Endodermal cell (in vitro differentiated cells): ENCODE data around the gene TMPRSS13. TPM values are rescaled to one million over a fixed set of nuclear protein-coding genes. Genes with fewer than 3 reads are reported as not detected.

Source experiments
- DNase-seq: peaks from one replicate; pipeline ENCODE4 v3.0.0-alpha.2; 2017
- H3K27ac ChIP-seq: 2 replicates; pipeline ENCODE4 v1.5.1; 2013; ENCODE audit warnings: mild to moderate bottlenecking, low read depth, low read length, moderate library complexity
- H3K27me3 ChIP-seq: 2 replicates; pipeline ENCODE4 v1.6.1; 2013; ENCODE audit warnings: mild to moderate bottlenecking, low read length, moderate library complexity; ENCODE audit not compliant: insufficient read depth, control insufficient read depth, poor library complexity, severe bottlenecking
- H3K36me3 ChIP-seq: 2 replicates; pipeline ENCODE4 v1.7.0; 2013; ENCODE audit warnings: mild to moderate bottlenecking, low read length, moderate library complexity; ENCODE audit not compliant: control insufficient read depth, insufficient read depth
- H3K4me1 ChIP-seq: one replicate; pipeline ENCODE4 v1.7.0; 2013; ENCODE audit warnings: low read length; ENCODE audit not compliant: control insufficient read depth, insufficient read depth
- H3K4me3 ChIP-seq: 2 replicates; pipeline ENCODE4 v1.5.1; 2013; ENCODE audit warnings: mild to moderate bottlenecking, low read length, moderate library complexity
- H3K9ac ChIP-seq: 2 replicates; pipeline ENCODE4 v1.6.1; 2013; ENCODE audit warnings: mild to moderate bottlenecking, low read length, moderate library complexity; ENCODE audit not compliant: poor library complexity, severe bottlenecking; ENCODE audit errors: extremely low read depth
- H3K9me3 ChIP-seq: 2 replicates; pipeline ENCODE4 v1.6.1; 2013; ENCODE audit warnings: mild to moderate bottlenecking, low read length, moderate library complexity; ENCODE audit not compliant: control insufficient read depth
- H3K27ac Mint-ChIP-seq: 2 replicates; pipeline ENCODE4 v1.8.0; 2020; ENCODE audit warnings: mixed read lengths
- H3K27me3 Mint-ChIP-seq: 2 replicates; pipeline ENCODE4 v1.8.0; 2021; ENCODE audit warnings: mild to moderate bottlenecking, mixed read lengths; ENCODE audit not compliant: insufficient read depth
- H3K36me3 Mint-ChIP-seq: 2 replicates; pipeline ENCODE4 v1.8.0; 2020; ENCODE audit warnings: low read depth, mixed read lengths
- H3K4me1 Mint-ChIP-seq: 2 replicates; pipeline ENCODE4 v1.8.0; 2020; ENCODE audit warnings: mixed read lengths
- H3K4me3 Mint-ChIP-seq: 2 replicates; pipeline ENCODE4 v1.8.0; 2020; ENCODE audit warnings: mild to moderate bottlenecking, moderate library complexity, mixed read lengths
- H3K9me3 Mint-ChIP-seq: 2 replicates; pipeline ENCODE4 v1.8.0; 2020; ENCODE audit warnings: mild to moderate bottlenecking, mixed read lengths
- WGBS, 2 experiments: methylation state at CpG; one replicate each; pipeline versions ENCODE4 v1.1.5 to v1.1.7; 2013; ENCODE audit warnings: missing lambda C conversion rate in 2 of 2, mixed read lengths in 1 of 2; ENCODE audit not compliant: insufficient coverage in 1 of 2, insufficient read length in 1 of 2; 5-methylcytosine and 5-hydroxymethylcytosine counted together
- total RNA-seq, 2 donors: library from RNA; stranded (reverse); fragmentation: NEBNext Ultra II Directional in 1 of 2; extraction: Animal tissue kit (Norgen Biotek cat#: 25700) in 1 of 2; gene quantifications; 2 replicates in 1 of 2; 3 replicates in 1 of 2; pipeline ENCODE4 v1.2.1, GENCODE V29; 2021
- TF ChIP-seq, protein P1 (sequence below): fragments of 200-600 bp; sonication (generic); conservative IDR thresholded peaks from 2 replicates; pipeline ENCODE4 v1.5.0; 2021; ENCODE audit warnings: antibody characterized with exemption, mild to moderate bottlenecking

Gene TMPRSS13
- total RNA-seq, 2 donors from 2014 or later: 2.5 to 6.4 TPM

DNA sequence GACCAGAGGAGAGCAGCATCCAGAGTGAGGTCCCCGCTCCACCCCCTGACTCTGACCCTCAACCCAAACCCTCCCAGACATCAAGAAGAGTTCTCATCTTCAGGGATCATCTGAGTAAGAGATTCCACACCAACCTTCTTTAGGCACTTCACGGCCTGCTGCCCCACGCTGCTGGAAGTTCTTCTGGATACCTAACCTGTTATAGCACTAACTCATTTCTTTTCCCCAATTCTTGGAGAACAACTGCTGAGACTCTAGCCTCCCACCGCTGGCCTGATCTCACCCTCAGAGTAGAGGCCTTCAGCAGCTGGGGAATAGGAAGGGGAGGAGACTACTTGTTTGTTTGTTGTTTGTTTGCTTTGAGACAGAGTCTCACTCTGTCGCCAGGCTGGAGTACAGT is 7.3 kb downstream of the TMPRSS13 start:
- H3K9ac ChIP-seq: no peak overlapping the region
- no peak overlapping the region for H3K4me3 Mint-ChIP-seq
- TF ChIP-seq, protein P1, sequence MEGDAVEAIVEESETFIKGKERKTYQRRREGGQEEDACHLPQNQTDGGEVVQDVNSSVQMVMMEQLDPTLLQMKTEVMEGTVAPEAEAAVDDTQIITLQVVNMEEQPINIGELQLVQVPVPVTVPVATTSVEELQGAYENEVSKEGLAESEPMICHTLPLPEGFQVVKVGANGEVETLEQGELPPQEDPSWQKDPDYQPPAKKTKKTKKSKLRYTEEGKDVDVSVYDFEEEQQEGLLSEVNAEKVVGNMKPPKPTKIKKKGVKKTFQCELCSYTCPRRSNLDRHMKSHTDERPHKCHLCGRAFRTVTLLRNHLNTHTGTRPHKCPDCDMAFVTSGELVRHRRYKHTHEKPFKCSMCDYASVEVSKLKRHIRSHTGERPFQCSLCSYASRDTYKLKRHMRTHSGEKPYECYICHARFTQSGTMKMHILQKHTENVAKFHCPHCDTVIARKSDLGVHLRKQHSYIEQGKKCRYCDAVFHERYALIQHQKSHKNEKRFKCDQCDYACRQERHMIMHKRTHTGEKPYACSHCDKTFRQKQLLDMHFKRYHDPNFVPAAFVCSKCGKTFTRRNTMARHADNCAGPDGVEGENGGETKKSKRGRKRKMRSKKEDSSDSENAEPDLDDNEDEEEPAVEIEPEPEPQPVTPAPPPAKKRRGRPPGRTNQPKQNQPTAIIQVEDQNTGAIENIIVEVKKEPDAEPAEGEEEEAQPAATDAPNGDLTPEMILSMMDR: no peak

DNA sequence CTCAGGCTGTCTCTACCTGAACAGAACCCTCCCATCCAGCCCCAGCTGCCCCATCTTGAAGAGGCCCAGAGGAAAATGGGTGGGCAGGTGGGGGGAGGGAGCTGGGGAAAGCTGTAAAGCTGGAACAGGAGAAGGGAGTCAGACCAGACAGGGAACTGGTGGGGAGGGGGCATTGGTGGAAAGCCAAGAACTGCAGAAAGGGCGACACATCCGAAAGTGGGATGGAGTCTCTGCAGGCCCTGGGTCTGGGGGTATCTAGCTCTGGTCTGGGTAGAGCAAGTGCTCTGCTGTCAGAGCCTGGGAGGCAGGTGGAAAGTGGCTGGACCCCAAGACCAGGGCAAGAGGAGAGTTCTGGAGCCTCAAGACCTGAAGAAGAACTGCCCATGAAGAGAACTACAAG is 7.7 kb downstream of the TMPRSS13 start:
- 89 to 100% methylated on average over 2 of the region's 2 CpGs for WGBS, 2 experiments
- no peaks in the 10 kb centered on the region for H3K36me3 Mint-ChIP-seq
- no peak for DNase-seq
- no peak overlapping the region for H3K4me3 Mint-ChIP-seq
- Histone ChIP-seq H3K36me3 (no peaks in the 10 kb centered on the region), H3K9me3 (no peaks in the 10 kb centered on the region), H3K4me3 (no peak overlapping the region), H3K27ac (no peak overlapping the region), H3K4me1 (no peaks in the 10 kb centered on the region), H3K27me3 (peaks cover 4% of the 10 kb centered on the region), H3K9ac (no peak overlapping the region)
- peaks cover 2% of the 10 kb centered on the region for H3K27me3 Mint-ChIP-seq
- TF ChIP-seq, protein P1: no peak
- no peak overlapping the region for H3K27ac Mint-ChIP-seq
- no peaks in the 10 kb centered on the region for H3K9me3 Mint-ChIP-seq
- peaks cover 4% of the 10 kb centered on the region for H3K4me1 Mint-ChIP-seq

More for the DNA sequence above, 7.3 kb downstream of the TMPRSS13 start:
- Histone ChIP-seq H3K4me1 (no peaks in the 10 kb centered on the region), H3K27ac (no peak overlapping the region), H3K27me3 (peaks cover 8% of the 10 kb centered on the region), H3K9me3 (no peaks in the 10 kb centered on the region), H3K4me3 (no peak overlapping the region), H3K36me3 (no peaks in the 10 kb centered on the region)
- Mint-ChIP-seq H3K4me1 (peaks cover 4% of the 10 kb centered on the region), H3K36me3 (no peaks in the 10 kb centered on the region), H3K9me3 (no peaks in the 10 kb centered on the region), H3K27ac (no peak overlapping the region), H3K27me3 (peaks cover 6% of the 10 kb centered on the region)
- DNase-seq: no peak
- 88 to 95% methylated on average over 3 to 5 of the region's 5 CpGs for WGBS, 2 experiments

DNA sequence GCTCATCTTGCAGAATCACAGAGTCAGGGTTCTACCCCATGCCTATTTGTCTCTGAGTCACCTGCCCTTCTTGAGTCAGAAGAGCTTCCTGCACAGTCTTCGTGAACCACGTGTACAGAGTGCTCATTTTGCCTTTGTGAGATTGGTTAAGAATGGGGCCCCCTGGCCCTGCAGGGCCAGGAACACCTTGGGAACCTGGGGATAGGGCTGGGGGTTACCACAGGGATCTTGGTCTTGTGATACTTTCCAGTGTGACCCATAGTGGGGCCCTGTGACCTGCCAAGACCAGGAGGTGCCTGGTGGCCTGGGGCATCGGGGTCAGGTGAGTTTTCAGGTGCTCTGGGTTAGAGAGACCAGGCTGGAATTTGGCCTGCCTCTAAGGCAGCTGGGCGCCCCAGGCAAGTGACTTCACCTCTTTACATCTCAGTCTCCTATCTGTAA is 9.4 kb downstream of the TMPRSS13 start:
- Mint-ChIP-seq H3K27me3 (no peaks in the 10 kb centered on the region), H3K4me1 (peaks cover 10% of the 10 kb centered on the region), H3K27ac (no peak overlapping the region), H3K9me3 (no peaks in the 10 kb centered on the region), H3K36me3 (no peaks in the 10 kb centered on the region), H3K4me3 (no peak overlapping the region)
- H3K4me3 ChIP-seq: no peak overlapping the region
- TF ChIP-seq, protein P1: no peak
- peak; percentile 43 for DNase-seq
- no peak overlapping the region for H3K9ac ChIP-seq
- WGBS, 2 experiments: 87 to 100% methylated on average over 2 to 4 of the region's 4 CpGs
- no peaks in the 10 kb centered on the region for H3K36me3 ChIP-seq
- no peaks in the 10 kb centered on the region for H3K4me1 ChIP-seq
- H3K27me3 ChIP-seq: peaks cover 4% of the 10 kb centered on the region
- H3K27ac ChIP-seq: no peak overlapping the region
- no peaks in the 10 kb centered on the region for H3K9me3 ChIP-seq
